K562 (cell line): ENCODE data around the gene GSTA2. TPM values are rescaled to one million over a fixed set of nuclear protein-coding genes. Genes with fewer than 3 reads are reported as not detected.

Experiments
- ATF1 ChIP-seq, 2 experiments: fragments of 450-650 bp in 1 of 2; IDR thresholded peaks; 2 replicates each; pipeline ENCODE4 v1.6.1; 2016; ENCODE audit warnings: missing compliant biosample characterization in 1 of 2, missing genetic modification characterization in 1 of 2
- BRD9 ChIP-seq: fragments of 450-650 bp; IDR thresholded peaks from 2 replicates; pipeline ENCODE4 v1.6.1; 2018; ENCODE audit warnings: low read depth; ENCODE audit not compliant: partially characterized antibody
- EP400 ChIP-seq: fragments of 450-650 bp; IDR thresholded peaks from 2 replicates; pipeline ENCODE4 v1.6.1; 2017; ENCODE audit warnings: antibody characterized with exemption, mild to moderate bottlenecking, moderate library complexity
- FOXA3 ChIP-seq, 2 experiments: fragments of 450-650 bp in 1 of 2; sonication (generic) in 1 of 2; formaldehyde crosslinking; IDR thresholded peaks in 1 of 2; conservative IDR thresholded peaks in 1 of 2; 2 replicates each; pipeline versions ENCODE4 v1.4.0 to v1.8.0; 2020 to 2022; ENCODE audit warnings: mild to moderate bottlenecking in 2 of 2, missing genetic modification reagents in 1 of 2
- MCM5 ChIP-seq: fragments of 450-650 bp; IDR thresholded peaks from 2 replicates; pipeline ENCODE4 v1.6.1; 2016; ENCODE audit warnings: low read depth
- NRF1 ChIP-seq, 2 experiments: fragments of 450-650 bp; IDR thresholded peaks in 1 of 2; conservative IDR thresholded peaks in 1 of 2; 2 replicates each; pipeline ENCODE4 v1.6.1; 2014; ENCODE audit warnings: mild to moderate bottlenecking in 2 of 2
- RAD21 ChIP-seq, 2 experiments: fragments of 250-450 bp in 1 of 2; fragments of 450-650 bp in 1 of 2; sonication (Bioruptor Pico) in 1 of 2; formaldehyde crosslinking in 1 of 2; IDR thresholded peaks in 1 of 2; conservative IDR thresholded peaks in 1 of 2; 2 replicates each; pipeline versions ENCODE4 v1.4.0 to v1.8.0; 2020 to 2022; ENCODE audit warnings: mild to moderate bottlenecking in 2 of 2, moderate library complexity in 1 of 2
- STAT5A ChIP-seq: IDR thresholded peaks from 2 replicates; pipeline ENCODE4 v1.6.1; 2012; ENCODE audit warnings: low read length, inconsistent platforms, borderline replicate concordance
- SUPT5H ChIP-seq: fragments of 450-650 bp; IDR thresholded peaks from 2 replicates; pipeline ENCODE4 v1.6.1; 2016
- TAF1 ChIP-seq: IDR thresholded peaks from 2 replicates; pipeline ENCODE4 v1.6.1; 2011; ENCODE audit warnings: mild to moderate bottlenecking, low read length, moderate library complexity; ENCODE audit not compliant: insufficient read depth, control insufficient read depth, severe bottlenecking; ENCODE audit errors: extremely low read depth
- ZNF184 ChIP-seq: sonication (generic); formaldehyde crosslinking; IDR thresholded peaks from 2 replicates; pipeline ENCODE4 v1.5.0; 2020; ENCODE audit warnings: missing genetic modification reagents
- ZNF197 ChIP-seq: fragments of 200-800 bp; sonication (Bioruptor generic); IDR thresholded peaks from 2 replicates; pipeline ENCODE4 v1.6.1; 2016; ENCODE audit warnings: low read depth, missing genetic modification characterization, missing compliant biosample characterization
- ZNF239 ChIP-seq: fragments of 250-450 bp; sonication (Bioruptor Pico); IDR thresholded peaks from 2 replicates; pipeline ENCODE4 v1.4.0; 2020; ENCODE audit warnings: mild to moderate bottlenecking
- polyA plus RNA-seq, 8 experiments: library from polyadenylated mRNA; depleted of rRNA in 4 of 8; stranded (reverse) in 5 of 8; unstranded in 3 of 8; fragments of >200 nt; fragmentation: Nextera tagmentation in 2 of 8; fragmentation: Illumina TruSeq in 1 of 8; extraction: Ambion mirVana in 2 of 8; extraction: Trizol in 1 of 8; gene quantifications; 2 replicates each; pipeline versions ENCODE4 v1.2.1 to v1.2.3, GENCODE V29; 2011 to 2014; ENCODE audit warnings: inconsistent platforms in 1 of 8, missing spikeins in 1 of 8
- total RNA-seq, 7 experiments: library from RNA; depleted of rRNA in 6 of 7; stranded (reverse); fragments of >200 nt in 6 of 7; fragmentation: Illumina TruSeq in 2 of 7; extraction: Trizol in 2 of 7; gene quantifications; 2 replicates each; pipeline versions ENCODE4 v1.2.1 to v1.2.3, GENCODE V29; 2011 to 2021; ENCODE audit warnings: low replicate concordance in 1 of 7
- TF ChIP-seq, protein P1 (sequence below), 3 experiments: fragments of 200-800 bp in 1 of 3; fragments of 250-450 bp in 1 of 3; fragments of 450-650 bp in 1 of 3; sonication (Bioruptor Pico) in 1 of 3; sonication (Bioruptor generic) in 1 of 3; formaldehyde crosslinking in 1 of 3; IDR thresholded peaks; 2 replicates each; pipeline versions ENCODE4 v1.6.1 to v1.8.0; 2016 to 2022; ENCODE audit warnings: mild to moderate bottlenecking in 2 of 3, missing genetic modification characterization in 2 of 3, missing compliant biosample characterization in 1 of 3, moderate library complexity in 1 of 3
- TF ChIP-seq, protein P2 (sequence below): IDR thresholded peaks from 2 replicates; pipeline ENCODE4 v1.6.1; 2011; ENCODE audit warnings: borderline replicate concordance, low read depth, mild to moderate bottlenecking, moderate library complexity, low read length; ENCODE audit not compliant: insufficient read depth, poor library complexity, severe bottlenecking
- TF ChIP-seq, protein P3 (sequence below): sonication (generic); formaldehyde crosslinking; IDR thresholded peaks from 2 replicates; pipeline ENCODE4 v1.8.1; 2023; ENCODE audit warnings: mild to moderate bottlenecking, missing genetic modification reagents
- TF ChIP-seq, protein P4 (sequence below): fragments of 250-450 bp; sonication (Bioruptor Pico); IDR thresholded peaks from 2 replicates; pipeline ENCODE4 v1.4.0; 2020; ENCODE audit warnings: mild to moderate bottlenecking

Gene GSTA2
- total and polyA plus RNA-seq, 9 of the 15 experiments (the other 6 are each of a cell fraction or from before 2014, with no cell fraction given): 0.11 to 0.24 (median 0.14) TPM; not detected in 3

- TF ChIP-seq TAF1 (no peak), SUPT5H (no peak), RAD21 (CRISPR knock-in tag; conservative IDR thresholded peaks at IDR 0.05 in 1 of 2, IDR thresholded peaks at IDR 0.05 in 1 of 2) (peak; percentile 54 to 79), ZNF239 (CRISPR knock-in tag) (no peak), BRD9 (peak; percentile 57), STAT5A (no peak), ZNF197 (CRISPR knock-in tag) (no peak), NRF1 (conservative IDR thresholded peaks at IDR 0.05 in 1 of 2, IDR thresholded peaks at IDR 0.05 in 1 of 2) (no peak; a peak in 1 of 4 replicates), EP400 (no peak), ATF1 (CRISPR knock-in tag; IDR thresholded peaks at IDR 0.05) (no peak), ATF1 (tag; IDR thresholded peaks at IDR 0.05) (no peak), ZNF184 (CRISPR knock-in tag) (no peak), FOXA3 (CRISPR knock-in tag; conservative IDR thresholded peaks at IDR 0.05 in 1 of 2, IDR thresholded peaks at IDR 0.05 in 1 of 2) (no peak), MCM5 (no peak)
- TF ChIP-seq, protein P1, sequence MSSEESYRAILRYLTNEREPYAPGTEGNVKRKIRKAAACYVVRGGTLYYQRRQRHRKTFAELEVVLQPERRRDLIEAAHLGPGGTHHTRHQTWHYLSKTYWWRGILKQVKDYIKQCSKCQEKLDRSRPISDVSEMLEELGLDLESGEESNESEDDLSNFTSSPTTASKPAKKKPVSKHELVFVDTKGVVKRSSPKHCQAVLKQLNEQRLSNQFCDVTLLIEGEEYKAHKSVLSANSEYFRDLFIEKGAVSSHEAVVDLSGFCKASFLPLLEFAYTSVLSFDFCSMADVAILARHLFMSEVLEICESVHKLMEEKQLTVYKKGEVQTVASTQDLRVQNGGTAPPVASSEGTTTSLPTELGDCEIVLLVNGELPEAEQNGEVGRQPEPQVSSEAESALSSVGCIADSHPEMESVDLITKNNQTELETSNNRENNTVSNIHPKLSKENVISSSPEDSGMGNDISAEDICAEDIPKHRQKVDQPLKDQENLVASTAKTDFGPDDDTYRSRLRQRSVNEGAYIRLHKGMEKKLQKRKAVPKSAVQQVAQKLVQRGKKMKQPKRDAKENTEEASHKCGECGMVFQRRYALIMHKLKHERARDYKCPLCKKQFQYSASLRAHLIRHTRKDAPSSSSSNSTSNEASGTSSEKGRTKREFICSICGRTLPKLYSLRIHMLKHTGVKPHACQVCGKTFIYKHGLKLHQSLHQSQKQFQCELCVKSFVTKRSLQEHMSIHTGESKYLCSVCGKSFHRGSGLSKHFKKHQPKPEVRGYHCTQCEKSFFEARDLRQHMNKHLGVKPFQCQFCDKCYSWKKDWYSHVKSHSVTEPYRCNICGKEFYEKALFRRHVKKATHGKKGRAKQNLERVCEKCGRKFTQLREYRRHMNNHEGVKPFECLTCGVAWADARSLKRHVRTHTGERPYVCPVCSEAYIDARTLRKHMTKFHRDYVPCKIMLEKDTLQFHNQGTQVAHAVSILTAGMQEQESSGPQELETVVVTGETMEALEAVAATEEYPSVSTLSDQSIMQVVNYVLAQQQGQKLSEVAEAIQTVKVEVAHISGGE (CRISPR knock-in tag; IDR thresholded peaks at IDR 0.05): no peak
- TF ChIP-seq, protein P2, sequence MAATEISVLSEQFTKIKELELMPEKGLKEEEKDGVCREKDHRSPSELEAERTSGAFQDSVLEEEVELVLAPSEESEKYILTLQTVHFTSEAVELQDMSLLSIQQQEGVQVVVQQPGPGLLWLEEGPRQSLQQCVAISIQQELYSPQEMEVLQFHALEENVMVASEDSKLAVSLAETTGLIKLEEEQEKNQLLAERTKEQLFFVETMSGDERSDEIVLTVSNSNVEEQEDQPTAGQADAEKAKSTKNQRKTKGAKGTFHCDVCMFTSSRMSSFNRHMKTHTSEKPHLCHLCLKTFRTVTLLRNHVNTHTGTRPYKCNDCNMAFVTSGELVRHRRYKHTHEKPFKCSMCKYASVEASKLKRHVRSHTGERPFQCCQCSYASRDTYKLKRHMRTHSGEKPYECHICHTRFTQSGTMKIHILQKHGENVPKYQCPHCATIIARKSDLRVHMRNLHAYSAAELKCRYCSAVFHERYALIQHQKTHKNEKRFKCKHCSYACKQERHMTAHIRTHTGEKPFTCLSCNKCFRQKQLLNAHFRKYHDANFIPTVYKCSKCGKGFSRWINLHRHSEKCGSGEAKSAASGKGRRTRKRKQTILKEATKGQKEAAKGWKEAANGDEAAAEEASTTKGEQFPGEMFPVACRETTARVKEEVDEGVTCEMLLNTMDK: peak; percentile 71
- TF ChIP-seq, protein P3, sequence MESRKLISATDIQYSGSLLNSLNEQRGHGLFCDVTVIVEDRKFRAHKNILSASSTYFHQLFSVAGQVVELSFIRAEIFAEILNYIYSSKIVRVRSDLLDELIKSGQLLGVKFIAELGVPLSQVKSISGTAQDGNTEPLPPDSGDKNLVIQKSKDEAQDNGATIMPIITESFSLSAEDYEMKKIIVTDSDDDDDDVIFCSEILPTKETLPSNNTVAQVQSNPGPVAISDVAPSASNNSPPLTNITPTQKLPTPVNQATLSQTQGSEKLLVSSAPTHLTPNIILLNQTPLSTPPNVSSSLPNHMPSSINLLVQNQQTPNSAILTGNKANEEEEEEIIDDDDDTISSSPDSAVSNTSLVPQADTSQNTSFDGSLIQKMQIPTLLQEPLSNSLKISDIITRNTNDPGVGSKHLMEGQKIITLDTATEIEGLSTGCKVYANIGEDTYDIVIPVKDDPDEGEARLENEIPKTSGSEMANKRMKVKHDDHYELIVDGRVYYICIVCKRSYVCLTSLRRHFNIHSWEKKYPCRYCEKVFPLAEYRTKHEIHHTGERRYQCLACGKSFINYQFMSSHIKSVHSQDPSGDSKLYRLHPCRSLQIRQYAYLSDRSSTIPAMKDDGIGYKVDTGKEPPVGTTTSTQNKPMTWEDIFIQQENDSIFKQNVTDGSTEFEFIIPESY (CRISPR knock-in tag): no peak
- TF ChIP-seq, protein P4, sequence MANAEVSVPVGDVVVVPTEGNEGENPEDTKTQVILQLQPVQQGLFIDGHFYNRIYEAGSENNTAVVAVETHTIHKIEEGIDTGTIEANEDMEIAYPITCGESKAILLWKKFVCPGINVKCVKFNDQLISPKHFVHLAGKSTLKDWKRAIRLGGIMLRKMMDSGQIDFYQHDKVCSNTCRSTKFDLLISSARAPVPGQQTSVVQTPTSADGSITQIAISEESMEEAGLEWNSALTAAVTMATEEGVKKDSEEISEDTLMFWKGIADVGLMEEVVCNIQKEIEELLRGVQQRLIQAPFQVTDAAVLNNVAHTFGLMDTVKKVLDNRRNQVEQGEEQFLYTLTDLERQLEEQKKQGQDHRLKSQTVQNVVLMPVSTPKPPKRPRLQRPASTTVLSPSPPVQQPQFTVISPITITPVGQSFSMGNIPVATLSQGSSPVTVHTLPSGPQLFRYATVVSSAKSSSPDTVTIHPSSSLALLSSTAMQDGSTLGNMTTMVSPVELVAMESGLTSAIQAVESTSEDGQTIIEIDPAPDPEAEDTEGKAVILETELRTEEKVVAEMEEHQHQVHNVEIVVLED (CRISPR knock-in tag): no peak
Observed at GRCh38 chr6:52724406-52725121, 38.7 kb downstream of the GSTA2 start (continued).
